ENCODE results near the gene C11orf24.
"Not testable (repeated sequence)": the region's sequence is repeated elsewhere in the genome, so short reads cannot be mapped to it uniquely, and the experiment has no call there.

C11orf24 gene

DNA sequence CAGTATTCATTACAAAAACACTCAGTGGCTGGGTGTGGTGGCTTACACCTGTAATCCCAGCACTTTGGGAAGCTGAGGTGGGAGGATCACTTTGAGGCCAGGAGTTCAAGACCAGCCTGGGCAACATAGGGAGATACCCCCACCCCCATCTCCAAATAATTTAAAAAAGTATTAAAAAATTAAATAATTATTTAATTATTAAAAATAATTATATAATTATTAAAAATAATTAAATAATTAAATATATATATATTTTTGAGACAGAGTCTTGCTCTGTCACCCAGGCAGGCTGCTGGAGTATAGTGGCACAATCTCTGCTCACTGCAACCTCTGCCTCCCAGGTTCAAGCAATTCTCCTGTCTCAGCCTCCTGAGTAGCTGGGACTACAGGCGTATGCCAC lies 27.9 kb downstream of the C11orf24 start:
- DNase-seq: not testable (repeated sequence)

DNA sequence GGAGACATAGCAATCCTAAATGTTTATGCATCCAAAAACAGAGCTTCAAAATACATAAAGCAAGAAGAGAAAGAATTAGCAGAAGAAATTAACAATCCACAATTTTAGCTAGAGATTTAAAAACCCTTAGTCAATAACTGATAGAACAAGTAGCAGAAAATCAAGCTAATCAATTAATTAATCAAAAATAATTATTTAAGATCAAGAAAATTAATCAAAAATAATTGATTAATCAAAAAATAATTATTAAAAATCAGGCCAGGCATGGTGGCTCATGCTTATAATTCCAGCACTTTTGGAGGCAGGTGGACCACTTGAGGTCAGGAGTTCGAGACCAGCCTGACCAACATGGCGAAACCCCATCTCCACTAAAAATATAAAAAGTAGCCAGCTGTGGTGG lies 29.2 kb downstream of the C11orf24 start:
- DNase-seq: no peak

DNA sequence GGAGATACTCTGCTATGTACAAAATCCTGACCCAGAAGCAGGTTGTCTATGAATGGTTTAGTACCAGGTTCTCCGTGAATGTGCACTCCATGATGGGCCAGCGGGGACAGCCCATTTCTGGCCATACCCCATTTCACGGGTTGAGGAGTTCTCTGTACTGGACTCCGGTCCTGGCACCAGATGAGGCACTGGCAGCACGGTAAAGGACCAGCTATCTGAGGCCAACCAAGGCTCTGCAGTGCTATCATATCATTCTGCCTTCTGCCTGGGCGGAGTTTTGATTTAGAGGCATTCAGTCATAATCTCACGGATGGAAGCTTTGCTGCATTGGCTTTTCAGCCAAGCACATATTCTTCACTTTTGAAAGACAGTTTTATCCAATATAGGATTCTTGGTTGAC lies 40.2 kb downstream of the C11orf24 start:
- DNase-seq: no peak

DNA sequence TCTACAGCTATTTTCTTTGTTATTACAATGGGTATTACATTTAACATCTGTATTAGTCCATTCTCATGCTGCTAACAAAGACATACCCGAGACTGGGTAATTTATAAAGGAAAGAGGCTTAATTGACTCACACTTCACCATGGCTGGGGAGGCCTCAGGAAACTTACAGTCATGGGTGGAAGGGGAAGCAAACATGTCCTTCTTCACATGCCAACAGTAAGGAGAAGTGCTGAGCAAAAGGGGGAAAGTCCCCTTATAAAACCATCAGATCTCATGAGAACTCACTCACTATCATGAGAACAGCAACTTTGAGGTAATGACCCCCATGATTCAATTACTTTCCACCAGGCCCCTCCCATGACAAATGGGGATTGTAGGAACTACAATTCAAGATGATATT lies 42.2 kb downstream of the C11orf24 start:
- no peak for DNase-seq

DNA sequence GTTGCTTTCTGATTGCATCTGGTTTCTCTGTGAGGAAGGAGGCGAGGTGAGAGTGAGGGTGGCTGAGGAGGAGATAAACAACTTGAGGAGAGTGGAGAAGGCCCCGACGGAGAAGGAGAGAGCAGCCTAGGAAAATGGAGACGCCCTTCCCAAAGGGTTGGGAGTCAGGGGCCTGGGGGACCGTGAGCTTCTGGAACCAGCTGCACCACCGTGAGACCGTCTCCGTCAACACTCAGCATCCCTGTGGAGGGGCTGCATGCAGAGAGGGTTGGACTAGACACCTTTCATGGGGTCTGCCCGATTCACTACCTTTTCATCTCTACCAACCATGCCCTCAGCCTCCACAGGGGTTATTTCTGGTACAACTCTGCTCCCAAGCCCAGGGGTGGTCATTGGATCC lies 45.4 kb downstream of the C11orf24 start:
- no peak for DNase-seq

DNA sequence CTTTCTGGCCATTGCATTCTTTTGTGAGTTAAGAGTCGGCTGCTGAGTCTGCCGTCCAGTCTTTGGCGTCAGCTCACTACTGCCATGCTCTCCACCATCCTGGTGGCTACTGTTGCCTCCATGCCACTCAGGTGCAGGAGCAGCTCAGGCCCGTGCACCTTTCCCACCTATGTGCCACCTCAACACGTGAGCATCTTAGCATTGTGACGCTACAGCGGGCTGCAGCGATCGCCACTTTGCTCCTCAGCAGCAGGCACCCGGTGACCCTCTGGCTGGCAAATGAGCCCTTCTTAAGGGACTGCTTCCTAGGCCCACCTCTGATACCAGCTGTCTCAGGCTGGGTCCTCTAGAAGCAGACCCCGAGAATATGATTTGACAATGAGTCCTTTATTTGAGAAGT lies 47.2 kb downstream of the C11orf24 start:
- no peak for DNase-seq

DNA sequence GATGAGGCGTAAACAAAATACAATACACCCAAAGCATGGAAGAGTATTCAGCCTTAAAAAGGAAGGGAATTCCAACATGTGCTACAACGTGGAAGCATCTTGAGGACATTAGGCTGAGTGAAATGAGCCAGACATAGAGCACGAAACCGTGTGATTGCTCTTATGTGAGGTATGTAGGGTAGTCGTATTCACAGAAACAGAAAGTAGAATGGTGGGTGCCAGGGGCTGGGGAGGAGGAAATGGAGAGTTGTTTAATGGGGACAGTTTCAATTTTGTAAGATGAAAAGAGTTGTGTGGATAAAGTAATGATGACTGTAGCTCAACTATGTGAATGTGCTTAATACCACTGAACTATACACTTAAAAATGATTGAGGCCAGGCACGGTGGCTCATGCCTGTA lies 48.5 kb downstream of the C11orf24 start:
- no peak for DNase-seq

DNA sequence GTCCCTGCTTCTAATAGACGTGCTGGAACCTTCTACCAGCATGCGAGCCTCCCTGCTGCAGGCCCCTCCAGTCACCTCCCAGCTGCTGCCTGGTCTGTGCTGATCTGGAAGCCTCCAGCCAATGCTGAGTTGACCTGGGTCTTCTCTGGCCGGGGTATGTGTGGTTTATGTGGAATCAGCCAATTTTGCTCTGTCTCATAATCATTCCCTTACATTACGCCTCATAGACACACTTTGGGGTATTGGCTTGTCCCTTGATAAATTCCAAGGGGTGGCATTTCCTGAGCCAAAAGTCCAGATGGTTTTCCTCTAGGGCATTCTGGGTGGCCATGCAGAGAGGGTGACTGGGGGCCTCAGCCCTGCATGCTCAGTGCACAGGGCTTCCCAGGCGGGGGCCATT lies 50.4 kb downstream of the C11orf24 start:
- DNase-seq: no peak

DNA sequence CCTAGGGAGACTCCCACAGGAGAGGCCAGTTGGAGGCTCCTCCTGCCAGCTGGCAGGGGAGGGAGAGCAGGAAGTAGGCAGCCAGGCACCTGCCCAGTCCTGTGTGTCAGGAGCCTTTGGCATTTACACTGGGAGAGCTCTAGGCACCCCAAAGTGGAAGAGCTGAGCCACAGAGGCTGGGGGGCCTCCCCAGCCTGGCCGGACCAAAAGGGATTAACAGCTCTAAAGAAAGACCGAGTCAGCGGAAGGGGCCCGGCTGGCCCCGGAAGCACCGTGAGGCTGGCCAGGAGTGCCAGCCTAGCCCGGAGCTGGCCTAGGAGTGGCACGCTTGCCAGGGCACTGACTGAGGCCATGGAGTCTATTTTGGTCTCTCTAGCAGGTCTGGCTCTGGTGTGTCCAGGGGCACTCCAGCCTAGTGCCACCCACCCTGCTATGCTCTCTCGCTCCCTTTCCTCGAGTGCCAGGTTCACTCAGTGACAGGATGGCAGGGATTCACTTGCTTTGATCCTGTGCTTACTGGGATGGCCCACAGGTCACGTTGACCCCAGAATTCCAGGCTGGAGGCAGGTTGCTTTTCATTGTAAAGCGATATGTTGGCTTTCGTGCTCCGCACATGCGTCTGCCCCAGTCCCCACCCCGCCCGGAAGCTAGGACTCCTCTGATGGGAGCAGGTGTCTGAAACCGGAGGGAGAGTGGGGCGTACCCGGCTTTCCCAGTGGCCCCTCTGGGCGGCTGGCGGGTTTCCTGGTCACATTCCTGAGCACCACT lies 55.4 kb downstream of the C11orf24 start:
- no peak for DNase-seq

DNA sequence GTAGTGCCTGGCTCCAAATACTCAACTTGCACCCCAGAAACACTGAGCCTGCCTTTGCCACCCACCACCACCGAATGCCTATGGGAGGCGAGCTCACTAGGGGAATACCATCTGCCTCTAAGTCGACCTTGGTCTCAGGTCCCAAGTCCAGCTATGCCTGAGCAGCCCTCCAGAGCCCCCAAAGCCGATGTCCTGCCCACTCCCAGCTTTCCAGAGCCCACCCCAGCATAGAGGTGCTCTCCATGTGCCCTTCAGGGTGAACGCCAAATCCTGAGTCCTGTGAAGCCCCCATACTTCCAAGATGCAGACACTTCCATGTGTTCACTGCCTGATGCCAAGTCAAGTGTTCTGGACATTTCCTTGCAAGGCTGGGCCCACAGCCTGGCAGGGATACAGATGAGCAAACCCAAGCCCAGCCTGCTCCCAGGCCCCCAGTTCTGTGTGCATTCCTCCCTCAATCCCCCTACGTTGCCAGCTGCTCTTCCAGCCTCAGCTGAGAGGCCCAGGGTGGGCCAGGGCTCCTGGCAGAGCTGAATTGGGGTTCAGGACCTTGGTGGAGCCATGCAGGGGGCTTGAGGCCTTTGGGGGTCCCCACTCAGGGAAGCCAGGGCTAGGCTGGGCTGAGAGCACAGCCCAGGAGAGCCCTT lies 56.1 kb downstream of the C11orf24 start:
- no peak for DNase-seq

DNA sequence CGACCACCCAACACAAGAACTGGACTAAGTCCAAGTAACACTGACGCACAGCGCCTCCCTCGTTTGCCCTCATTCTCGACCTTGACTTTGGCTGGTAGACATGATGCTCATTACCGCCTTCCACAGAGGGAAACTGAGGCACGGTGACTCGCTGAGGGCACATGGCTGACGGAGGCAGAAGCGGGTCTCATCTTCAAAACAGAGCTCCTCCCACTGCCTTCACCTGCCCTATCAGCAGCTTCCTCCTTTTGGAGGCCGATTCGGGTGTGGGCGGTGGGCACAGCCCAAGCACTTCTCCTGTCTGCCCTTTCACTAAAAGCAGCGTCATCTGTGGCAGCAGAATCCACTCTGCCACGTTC lies 56.7 kb downstream of the C11orf24 start:
- no peak for DNase-seq

DNA sequence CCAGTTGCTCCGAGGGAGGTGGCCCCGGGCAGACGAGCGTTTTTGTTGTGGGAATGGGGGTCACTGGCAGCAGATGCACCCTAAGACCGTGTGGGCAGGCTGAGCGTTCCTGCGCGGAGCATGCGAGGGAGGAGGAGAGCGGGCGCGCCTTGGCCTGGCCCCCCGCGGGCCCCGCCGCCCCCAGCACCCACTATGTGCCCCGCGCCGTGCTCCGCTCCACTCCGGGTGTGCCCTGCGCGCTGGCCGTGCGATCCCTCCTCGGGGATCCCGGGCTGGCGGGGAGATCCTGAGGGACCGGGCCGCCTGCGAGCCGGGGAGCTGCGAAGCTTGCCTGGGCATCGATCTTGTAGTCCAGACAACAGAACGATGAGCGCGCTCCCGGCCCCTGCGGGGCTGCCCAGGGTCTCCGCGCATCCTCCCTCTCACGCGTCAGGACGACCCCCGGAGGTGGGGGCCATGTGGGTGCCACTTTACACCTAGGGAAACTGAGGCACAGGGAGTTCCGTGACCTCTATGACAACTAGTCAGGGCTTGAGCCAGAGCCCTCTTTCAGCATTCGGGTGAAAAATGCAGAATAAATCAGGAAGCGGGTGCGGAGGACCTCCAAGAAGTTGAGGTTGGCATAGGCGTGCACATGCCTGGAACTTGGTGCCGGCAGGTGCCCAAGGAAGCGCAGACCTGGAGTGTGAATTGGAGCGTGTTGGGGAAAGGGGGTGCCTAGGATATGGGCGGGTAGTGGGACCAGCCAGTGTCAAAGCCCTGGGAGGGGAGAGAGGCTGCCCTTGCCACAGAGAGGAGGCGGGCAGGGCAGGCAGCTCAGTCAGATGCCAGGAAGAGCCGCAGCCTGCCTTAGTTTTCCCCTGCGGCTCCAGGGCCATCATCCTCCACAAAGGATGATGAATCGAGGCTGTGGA lies 57.3 kb downstream of the C11orf24 start:
- DNase-seq: no peak

DNA sequence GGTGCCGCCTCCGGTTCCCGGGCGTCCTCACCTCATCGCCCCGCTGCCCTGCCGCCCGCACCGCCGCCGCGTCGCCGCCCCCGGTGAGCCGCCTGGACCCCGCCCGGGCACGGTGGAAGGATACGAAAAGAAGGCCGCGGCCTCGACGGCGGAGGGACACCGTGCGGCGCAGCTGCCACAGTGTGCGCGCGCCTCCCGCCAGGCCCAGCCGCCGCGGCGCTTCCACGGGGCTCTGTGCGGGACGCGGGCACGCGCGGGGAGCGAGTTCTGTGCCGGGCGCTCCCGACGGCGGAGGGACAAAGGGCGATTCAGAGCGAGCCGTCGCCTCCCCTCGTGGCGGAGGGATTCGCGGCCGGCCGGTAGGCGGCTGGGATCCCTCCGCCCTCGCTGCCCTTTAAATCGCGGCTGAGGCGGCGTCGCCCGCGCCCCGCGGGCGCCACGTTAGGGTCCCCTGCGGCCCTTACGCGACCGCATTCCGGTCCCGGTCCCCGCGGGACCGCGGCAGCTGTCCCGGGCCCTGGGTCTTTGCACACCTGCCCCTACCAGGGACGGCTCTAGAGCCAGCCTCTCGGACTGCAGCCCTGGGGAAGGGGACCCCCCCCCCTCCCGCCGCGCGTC lies 58.1 kb downstream of the C11orf24 start:
- peak; percentile 79 for DNase-seq

DNA sequence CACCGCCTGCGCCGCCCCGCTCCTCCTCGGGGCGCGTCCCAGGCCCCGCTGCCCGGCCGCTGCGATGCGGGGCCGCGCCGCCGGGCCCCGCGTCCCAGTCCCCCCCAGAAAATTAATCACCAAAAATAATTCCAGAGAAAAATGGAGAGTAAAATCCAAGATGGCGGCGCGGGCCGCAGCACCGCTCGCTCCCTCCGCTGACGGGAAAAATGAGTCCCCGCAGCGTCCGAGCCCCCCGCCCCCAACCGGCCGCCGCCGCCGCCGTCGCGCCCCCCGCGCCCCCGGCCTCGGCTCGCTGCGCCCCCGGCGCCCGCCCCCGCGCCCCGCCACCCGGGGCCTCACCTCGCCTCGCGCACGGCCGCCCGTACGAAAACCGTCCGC lies 58.6 kb downstream of the C11orf24 start, which contains the start of gene KMT5B:
KMT5B (minus strand) TSS at position 162 of the 381 bp plus-strand sequence. CDS start 23,220 bp downstream, outside the sequence.
- no peak for DNase-seq

DNA sequence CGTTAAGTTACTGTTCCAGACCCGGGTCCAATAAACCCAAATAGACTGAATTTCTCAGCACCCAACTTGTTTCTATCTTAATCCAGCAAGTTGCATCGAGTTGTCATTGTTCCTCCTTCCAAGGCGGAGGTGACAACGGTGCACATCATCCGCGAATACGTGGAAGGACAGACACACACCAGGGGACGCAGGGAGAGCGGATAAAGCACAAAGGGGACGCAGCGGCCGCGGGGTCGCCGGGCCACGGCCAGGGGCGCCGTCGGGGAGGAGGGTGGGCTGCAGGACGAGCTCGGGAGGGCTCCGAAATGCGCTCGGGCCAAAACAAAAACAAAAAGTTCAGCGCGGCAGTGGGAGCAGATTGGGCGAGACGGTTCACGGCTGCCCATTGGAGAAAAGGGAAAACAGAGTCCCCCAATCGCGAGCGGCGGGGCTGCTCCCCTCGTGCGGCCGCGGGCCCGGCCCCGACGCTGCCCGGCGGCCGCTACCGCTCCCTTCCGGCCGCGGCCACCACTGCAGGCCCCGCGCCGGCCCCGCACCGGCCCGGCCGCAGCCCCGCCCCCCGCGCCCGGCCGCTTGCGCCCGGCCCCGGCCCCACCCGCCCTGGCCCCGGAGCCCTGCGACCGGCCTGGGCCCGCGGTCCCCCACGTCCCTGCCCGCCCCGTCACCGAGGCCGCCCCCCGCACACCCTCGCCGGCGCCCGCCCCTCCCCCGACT lies 59.2 kb downstream of the C11orf24 start:
- peak; percentile 41 for DNase-seq

DNA sequence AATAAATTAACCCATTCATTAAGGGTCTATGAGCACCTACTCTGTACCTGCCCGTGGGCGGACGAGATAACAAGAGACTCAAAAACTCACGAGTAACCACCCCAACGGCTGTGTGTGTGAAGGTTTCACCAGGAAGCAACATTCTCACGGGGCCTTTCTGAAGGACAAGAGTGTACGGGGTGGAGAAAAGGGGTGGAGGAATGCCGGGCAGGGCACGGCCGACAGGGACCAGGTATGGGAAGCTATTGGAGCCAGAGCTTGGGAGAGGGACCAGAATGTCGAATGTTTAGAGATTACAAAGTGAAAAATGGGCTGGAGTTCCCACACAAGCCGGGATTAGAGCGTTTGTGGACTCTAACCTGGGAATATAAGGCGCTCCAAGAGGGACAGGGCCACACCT lies 60.2 kb downstream of the C11orf24 start:
- no peak for DNase-seq
